Ovary (tissue), 9 donors: ENCODE data around the gene CLDN7. TPM values are rescaled to one million over a fixed set of nuclear protein-coding genes. Genes with fewer than 3 reads are reported as not detected.

Experiments
- DNase-seq, 5 donors: peaks; one replicate each; pipeline ENCODE4 v3.0.0-alpha.2; 2019 to 2020
- H3K27ac ChIP-seq, 2 donors: fragments of 200-600 bp; one replicate each; pipeline versions ENCODE4 v1.5.1 to v1.8.0; 2019 to 2022
- H3K27me3 ChIP-seq: fragments of 200-600 bp; one replicate; pipeline ENCODE4 v1.8.0; 2022
- H3K36me3 ChIP-seq: fragments of 200-600 bp; sonication (generic); one replicate; pipeline ENCODE4 v1.5.1; 2019
- H3K4me1 ChIP-seq: one replicate; pipeline ENCODE4 v1.8.1; 2013; ENCODE audit warnings: mild to moderate bottlenecking, moderate library complexity; ENCODE audit not compliant: insufficient read depth
- H3K4me3 ChIP-seq: fragments of 200-600 bp; sonication (generic); one replicate; pipeline ENCODE4 v1.5.1; 2017
- H3K9me3 ChIP-seq, 2 donors: fragments of 200-600 bp in 1 of 2; sonication (generic) in 1 of 2; one replicate each; pipeline versions ENCODE4 v1.5.1 to v1.8.1; 2013 to 2019; ENCODE audit warnings: mild to moderate bottlenecking in 1 of 2, moderate library complexity in 1 of 2
- EP300 ChIP-seq: sonication (generic); formaldehyde crosslinking; IDR thresholded peaks from one replicate; pipeline ENCODE4 v1.6.1; 2017; ENCODE audit warnings: antibody characterized with exemption
- POLR2A ChIP-seq: fragments of 450-650 bp; IDR thresholded peaks from one replicate; pipeline ENCODE4 v1.6.1; 2017; ENCODE audit warnings: antibody characterized with exemption, mild to moderate bottlenecking, moderate library complexity
- WGBS, 3 donors: extraction: QIAGEN DNeasy Blood & Tissue Kit in 1 of 3; methylation state at CpG; one replicate each; pipeline versions ENCODE4 v1.1.5 to v1.1.7; 2013 to 2017; 5-methylcytosine and 5-hydroxymethylcytosine counted together
- intact Hi-C, 4 donors: fragments of 100-400 bp; cut with DNase I; formaldehyde crosslinking; loops; one replicate each; pipeline versions ENCODE4 v1.11.0 to v1.15.1; 2022 to 2023
- microRNA counts: library from miRNA; unstranded; fragments of <30 nt; microRNA quantifications from one replicate; lab custom pipeline; 2016
- microRNA-seq, 3 donors: library from miRNA; unstranded; fragments of <30 nt; microRNA quantifications; one replicate each; pipeline versions ENCODE4 to v1.2.0, GENCODE V29; 2019 to 2020
- polyA plus RNA-seq, 2 donors: library from polyadenylated mRNA; stranded (reverse); fragments of 200-250 nt in 1 of 2; fragments of 350-450 nt in 1 of 2; fragmentation: Illumina TruSeq in 1 of 2; extraction: RNeasy Lipid Tissue Mini Kit (QIAGEN cat#74804) in 1 of 2; gene quantifications; one replicate each; pipeline ENCODE4 v1.2.3, GENCODE V29; 2013 to 2014
- small RNA-seq: library from RNA; depleted of rRNA; stranded (forward); fragments of <200 nt; gene quantifications from one replicate; pipeline ENCODE3, GENCODE V24; 2016
- total RNA-seq, 7 donors: library from RNA; depleted of rRNA in 2 of 7; stranded (reverse); fragments of >200 nt in 2 of 7; fragmentation: NEBNext Ultra II Directional in 3 of 7; extraction: Animal tissue kit (Norgen Biotek cat#: 25700) in 3 of 7; gene quantifications; one replicate each; pipeline versions ENCODE4 v1.1.0 to v1.2.4, GENCODE V29; 2016 to 2023
- TF ChIP-seq, protein P1 (sequence below), 3 donors: fragments of 450-650 bp in 2 of 3; fragments of 200-600 bp in 1 of 3; IDR thresholded peaks; one replicate each; pipeline versions ENCODE4 v1.5.1 to v1.8.0; 2016 to 2022; ENCODE audit warnings: antibody characterized with exemption in 3 of 3, mild to moderate bottlenecking in 1 of 3
- donor health status: DM: no; HTN: no; CAD: no; lungs with moderate emphysema.
- donor health status: DM: no; HTN: no; CAD: no.
- donor health status: Bipolar disorder and iron deficiency.
- donor health status: DM: yes; HTN: yes; CAD: no.
- donor health status: DM: no; HTN: no; CAD: no.
- donor health status: DM: yes; HTN: yes; CAD: no.

The CLDN7 gene
- total and polyA plus RNA-seq, 9 donors = 0.27 to 102 (median 4.7) TPM; not detected in 1

- peak in 2 of 5 donors; percentile 35 to 42 for DNase-seq
- no peaks in the 10 kb centered on the region for H3K9me3 ChIP-seq
- H3K4me1 ChIP-seq = peaks cover 14% of the 10 kb centered on the region
- no peak overlapping the region for H3K27ac ChIP-seq
- H3K27me3 ChIP-seq = no peaks in the 10 kb centered on the region
- H3K36me3 ChIP-seq = no peaks in the 10 kb centered on the region
- 11 to 23% (median 18%) methylated on average over 32 to 37 of the region's 37 CpGs for WGBS, 3 donors
- intact Hi-C loops = no loop called here
- TF ChIP-seq, protein P1, sequence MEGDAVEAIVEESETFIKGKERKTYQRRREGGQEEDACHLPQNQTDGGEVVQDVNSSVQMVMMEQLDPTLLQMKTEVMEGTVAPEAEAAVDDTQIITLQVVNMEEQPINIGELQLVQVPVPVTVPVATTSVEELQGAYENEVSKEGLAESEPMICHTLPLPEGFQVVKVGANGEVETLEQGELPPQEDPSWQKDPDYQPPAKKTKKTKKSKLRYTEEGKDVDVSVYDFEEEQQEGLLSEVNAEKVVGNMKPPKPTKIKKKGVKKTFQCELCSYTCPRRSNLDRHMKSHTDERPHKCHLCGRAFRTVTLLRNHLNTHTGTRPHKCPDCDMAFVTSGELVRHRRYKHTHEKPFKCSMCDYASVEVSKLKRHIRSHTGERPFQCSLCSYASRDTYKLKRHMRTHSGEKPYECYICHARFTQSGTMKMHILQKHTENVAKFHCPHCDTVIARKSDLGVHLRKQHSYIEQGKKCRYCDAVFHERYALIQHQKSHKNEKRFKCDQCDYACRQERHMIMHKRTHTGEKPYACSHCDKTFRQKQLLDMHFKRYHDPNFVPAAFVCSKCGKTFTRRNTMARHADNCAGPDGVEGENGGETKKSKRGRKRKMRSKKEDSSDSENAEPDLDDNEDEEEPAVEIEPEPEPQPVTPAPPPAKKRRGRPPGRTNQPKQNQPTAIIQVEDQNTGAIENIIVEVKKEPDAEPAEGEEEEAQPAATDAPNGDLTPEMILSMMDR (IDR thresholded peaks at IDR 0.05) = no peak
- TF ChIP-seq POLR2A (no peak), EP300 (no peak)
- no peak overlapping the region for H3K4me3 ChIP-seq
These were observed 50.6 kb downstream of the CLDN7 start for GRCh38 chr17:7211491-7212273.

MicroRNAs encoded within 50 kb of the gene (microRNA counts, 767-probe panel; counts per million panel counts)
- microRNA hsa-miR-324-3p (lab: Ali Mortazavi, UCI) = 530 counts per million, percentile 78 among the panel's probes with 10 or more counts
- microRNA hsa-miR-324-5p (lab: Ali Mortazavi, UCI) = 530 counts per million, percentile 78 among the panel's probes with 10 or more counts

Small RNAs within 50 kb of the gene (microRNA-seq; reads per million reads assigned to microRNA genes)
- 248 to 397 (median 328) reads per million in 3 donors for gene MIR324

Small RNAs within 50 kb of the gene (small RNA-seq; reads per million reads assigned to genes)
- gene MIR324 = 0.50 reads per million, percentile 11 among the genes with 10 or more reads in this experiment
- not detected for gene RF00019

Other genes with a start within 250 kb of the CLDN7 start
Only the 30 nearest of the 35 such genes appear.
- gene SLC16A11, start 218.4 kb downstream of the CLDN7 start, total RNA-seq = 10 to 100 TPM in 1 of 7 donors, 1 to 10 TPM in 5, not detected in 1; 1.2 to 14.4 (median 2.9) TPM
- 1 to 10 TPM in 1 of 2 donors, not detected in 1; 3.9 TPM for gene SLC16A11, start 218.4 kb downstream of the CLDN7 start, polyA plus RNA-seq
- gene CLEC10A, start 182.2 kb downstream of the CLDN7 start, total RNA-seq = 1 to 10 TPM in 6 of 7 donors, under 1 TPM in 1; 0.98 to 2.9 (median 2.2) TPM
- 1 to 10 TPM; 3.5 to 9.4 TPM for gene CLEC10A, start 182.2 kb downstream of the CLDN7 start, polyA plus RNA-seq
- gene ASGR2, start 147.7 kb downstream of the CLDN7 start, total RNA-seq = under 1 TPM in 5 of 7 donors, not detected in 2; 0.20 to 0.72 (median 0.60) TPM
- under 1 TPM; 0.24 to 0.37 TPM for gene ASGR2, start 147.7 kb downstream of the CLDN7 start, polyA plus RNA-seq
- gene ASGR1, start 83.1 kb downstream of the CLDN7 start, total RNA-seq = 1 to 10 TPM in 4 of 7 donors, under 1 TPM in 3; 0.63 to 3.3 (median 1.0) TPM
- 1 to 10 TPM in 1 of 2 donors, under 1 TPM in 1; 0.20 to 1.3 TPM for gene ASGR1, start 83.1 kb downstream of the CLDN7 start, polyA plus RNA-seq
- gene DLG4, start 42.6 kb downstream of the CLDN7 start, total RNA-seq = 10 to 100 TPM; 11.0 to 67.7 (median 34.5) TPM
- gene DLG4, start 42.6 kb downstream of the CLDN7 start, polyA plus RNA-seq = 10 to 100 TPM; 25.1 to 27.8 TPM
- gene ACADVL, start 42.5 kb downstream of the CLDN7 start, total RNA-seq = 100 to 1,000 TPM; 303 to 638 (median 374) TPM
- gene ACADVL, start 42.5 kb downstream of the CLDN7 start, polyA plus RNA-seq = 100 to 1,000 TPM; 277 to 381 TPM
- 10 to 100 TPM; 36.9 to 80.6 (median 61.3) TPM for gene DVL2, start 28.0 kb downstream of the CLDN7 start, total RNA-seq
- 10 to 100 TPM in 1 of 2 donors, 1 to 10 TPM in 1; 8.2 to 49.0 TPM for gene DVL2, start 28.0 kb downstream of the CLDN7 start, polyA plus RNA-seq
- 10 to 100 TPM; 19.4 to 57.7 (median 41.0) TPM for gene PHF23, start 23.0 kb downstream of the CLDN7 start, total RNA-seq
- gene PHF23, start 23.0 kb downstream of the CLDN7 start, polyA plus RNA-seq = 10 to 100 TPM; 23.3 to 42.5 TPM
- 1,000 to 10,000 TPM in 1 of 7 donors, 100 to 1,000 TPM in 6; 526 to 1,303 (median 619) TPM for gene GABARAP, start 20.0 kb downstream of the CLDN7 start, total RNA-seq
- 1,000 to 10,000 TPM in 1 of 2 donors, 100 to 1,000 TPM in 1; 763 to 1,518 TPM for gene GABARAP, start 20.0 kb downstream of the CLDN7 start, polyA plus RNA-seq
- 100 to 1,000 TPM in 5 of 7 donors, 10 to 100 TPM in 2; 42.3 to 136 (median 123) TPM for gene CTDNEP1, start 10.7 kb downstream of the CLDN7 start, total RNA-seq
- gene CTDNEP1, start 10.7 kb downstream of the CLDN7 start, polyA plus RNA-seq = 100 to 1,000 TPM in 1 of 2 donors, 10 to 100 TPM in 1; 82.5 to 256 TPM
- 10 to 100 TPM; 18.7 to 55.7 (median 40.6) TPM for gene ELP5, start 10.3 kb downstream of the CLDN7 start, total RNA-seq
- gene ELP5, start 10.3 kb downstream of the CLDN7 start, polyA plus RNA-seq = 10 to 100 TPM; 35.1 to 56.0 TPM
- 1 to 10 TPM in 6 of 7 donors, under 1 TPM in 1; 0.83 to 9.8 (median 2.3) TPM for gene SLC2A4, start 19.2 kb upstream of the CLDN7 start, total RNA-seq
- gene SLC2A4, start 19.2 kb upstream of the CLDN7 start, polyA plus RNA-seq = 1 to 10 TPM; 3.4 to 4.1 TPM
- 1 to 10 TPM in 2 of 7 donors, under 1 TPM in 2, not detected in 3; 0.30 to 1.8 (median 0.98) TPM for gene YBX2, start 32.2 kb upstream of the CLDN7 start, total RNA-seq
- gene YBX2, start 32.2 kb upstream of the CLDN7 start, polyA plus RNA-seq = under 1 TPM; 0.33 to 0.80 TPM
- gene EIF5A, start 45.1 kb upstream of the CLDN7 start, total RNA-seq = 100 to 1,000 TPM in 5 of 7 donors, 10 to 100 TPM in 2; 55.9 to 302 (median 229) TPM
- gene EIF5A, start 45.1 kb upstream of the CLDN7 start, polyA plus RNA-seq = 100 to 1,000 TPM; 182 to 258 TPM
- gene GPS2, start 52.9 kb upstream of the CLDN7 start, total RNA-seq = 10 to 100 TPM; 53.1 to 76.5 (median 59.3) TPM
- 100 to 1,000 TPM in 1 of 2 donors, 10 to 100 TPM in 1; 62.2 to 103 TPM for gene GPS2, start 52.9 kb upstream of the CLDN7 start, polyA plus RNA-seq
- gene NEURL4, start 66.9 kb upstream of the CLDN7 start, total RNA-seq = 10 to 100 TPM; 11.2 to 48.0 (median 41.6) TPM
- 10 to 100 TPM in 1 of 2 donors, 1 to 10 TPM in 1; 9.6 to 32.8 TPM for gene NEURL4, start 66.9 kb upstream of the CLDN7 start, polyA plus RNA-seq
- gene ACAP1, start 74.1 kb upstream of the CLDN7 start, total RNA-seq = 1 to 10 TPM; 1.9 to 9.4 (median 5.5) TPM
- 1 to 10 TPM; 2.2 to 5.8 TPM for gene ACAP1, start 74.1 kb upstream of the CLDN7 start, polyA plus RNA-seq
- gene KCTD11, start 89.7 kb upstream of the CLDN7 start, total RNA-seq = 10 to 100 TPM in 5 of 7 donors, 1 to 10 TPM in 2; 5.1 to 12.9 (median 10.5) TPM
- 10 to 100 TPM; 10.4 to 12.5 TPM for gene KCTD11, start 89.7 kb upstream of the CLDN7 start, polyA plus RNA-seq
- gene TMEM95, start 92.7 kb upstream of the CLDN7 start, total RNA-seq = not detected
- not detected for gene TMEM95, start 92.7 kb upstream of the CLDN7 start, polyA plus RNA-seq
- gene TNK1, start 118.6 kb upstream of the CLDN7 start, total RNA-seq = 1 to 10 TPM; 5.0 to 8.3 (median 6.4) TPM
- gene TNK1, start 118.6 kb upstream of the CLDN7 start, polyA plus RNA-seq = 1 to 10 TPM in 1 of 2 donors, under 1 TPM in 1; 0.85 to 3.6 TPM
- gene PLSCR3, start 132.0 kb upstream of the CLDN7 start, total RNA-seq = 10 to 100 TPM; 11.0 to 52.4 (median 33.8) TPM
- gene PLSCR3, start 132.0 kb upstream of the CLDN7 start, polyA plus RNA-seq = 10 to 100 TPM in 1 of 2 donors, 1 to 10 TPM in 1; 7.1 to 40.9 TPM
- 100 to 1,000 TPM in 2 of 7 donors, 10 to 100 TPM in 5; 57.0 to 133 (median 85.2) TPM for gene TMEM256, start 141.6 kb upstream of the CLDN7 start, total RNA-seq
- gene TMEM256, start 141.6 kb upstream of the CLDN7 start, polyA plus RNA-seq = 100 to 1,000 TPM in 1 of 2 donors, 10 to 100 TPM in 1; 44.0 to 128 TPM
- 10 to 100 TPM; 11.4 to 76.2 (median 53.9) TPM for gene NLGN2, start 145.4 kb upstream of the CLDN7 start, total RNA-seq
- gene NLGN2, start 145.4 kb upstream of the CLDN7 start, polyA plus RNA-seq = 10 to 100 TPM; 16.9 to 30.2 TPM
- gene SPEM1, start 157.8 kb upstream of the CLDN7 start, total RNA-seq = not detected
- gene SPEM1, start 157.8 kb upstream of the CLDN7 start, polyA plus RNA-seq = not detected
- not detected for gene SPEM2, start 163.1 kb upstream of the CLDN7 start, total RNA-seq
- gene SPEM2, start 163.1 kb upstream of the CLDN7 start, polyA plus RNA-seq = not detected
- not detected for gene SPEM3, start 166.4 kb upstream of the CLDN7 start, total RNA-seq
- gene SPEM3, start 166.4 kb upstream of the CLDN7 start, polyA plus RNA-seq = not detected
- 1 to 10 TPM in 5 of 7 donors, under 1 TPM in 2; 0.43 to 8.3 (median 1.5) TPM for gene TMEM102, start 173.0 kb upstream of the CLDN7 start, total RNA-seq
- 1 to 10 TPM in 1 of 2 donors, under 1 TPM in 1; 0.61 to 1.2 TPM for gene TMEM102, start 173.0 kb upstream of the CLDN7 start, polyA plus RNA-seq
- gene FGF11, start 177.0 kb upstream of the CLDN7 start, total RNA-seq = 1 to 10 TPM in 2 of 7 donors, under 1 TPM in 5; 0.10 to 4.2 (median 0.61) TPM
- 1 to 10 TPM in 1 of 2 donors, under 1 TPM in 1; 0.25 to 5.1 TPM for gene FGF11, start 177.0 kb upstream of the CLDN7 start, polyA plus RNA-seq
- 10 to 100 TPM in 2 of 7 donors, 1 to 10 TPM in 5; 3.2 to 13.5 (median 7.6) TPM for gene CHRNB1, start 182.6 kb upstream of the CLDN7 start, total RNA-seq
- gene CHRNB1, start 182.6 kb upstream of the CLDN7 start, polyA plus RNA-seq = 1 to 10 TPM; 5.9 to 7.8 TPM
- 100 to 1,000 TPM in 3 of 7 donors, 10 to 100 TPM in 4; 39.3 to 123 (median 85.5) TPM for gene ZBTB4, start 217.2 kb upstream of the CLDN7 start, total RNA-seq
- gene ZBTB4, start 217.2 kb upstream of the CLDN7 start, polyA plus RNA-seq = 10 to 100 TPM; 53.8 to 84.5 TPM